Astrocyte (in vitro differentiated cells and primary cell): ENCODE data around the gene SLC7A9.

Experiments used
- EZH2 ChIP-seq: IDR thresholded peaks from 2 replicates; pipeline ENCODE4 v1.6.1; 2012; ENCODE audit warnings: mild to moderate bottlenecking, low read length, inconsistent platforms; ENCODE audit not compliant: insufficient read depth
- TF ChIP-seq, protein P1 (sequence below): IDR thresholded peaks from 2 replicates; pipeline ENCODE4 v1.5.1; 2011; ENCODE audit warnings: low read depth, mild to moderate bottlenecking, inconsistent platforms, low read length, moderate library complexity; ENCODE audit not compliant: insufficient read depth

DNA sequence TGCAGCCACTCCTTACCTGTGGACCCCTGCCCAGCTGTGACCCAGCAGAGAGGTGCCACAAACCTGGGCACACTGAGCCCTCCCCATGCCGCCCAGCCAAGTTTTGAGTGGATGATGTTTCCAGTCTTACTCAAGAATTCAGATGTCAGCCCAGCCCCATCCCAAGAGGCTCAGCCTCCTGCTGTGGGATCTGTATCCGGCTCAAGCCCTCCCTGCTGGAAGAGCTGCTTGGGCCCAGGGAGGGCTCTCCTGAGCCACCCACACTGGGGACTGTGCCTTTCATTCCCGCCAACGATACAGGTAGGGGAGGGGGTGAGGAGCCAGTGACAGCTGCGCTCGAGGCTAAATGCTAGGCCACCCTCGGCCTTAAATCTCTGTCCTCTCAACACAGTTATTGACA, 5.9 kb upstream of the SLC7A9 start:
- TF ChIP-seq, protein P1, sequence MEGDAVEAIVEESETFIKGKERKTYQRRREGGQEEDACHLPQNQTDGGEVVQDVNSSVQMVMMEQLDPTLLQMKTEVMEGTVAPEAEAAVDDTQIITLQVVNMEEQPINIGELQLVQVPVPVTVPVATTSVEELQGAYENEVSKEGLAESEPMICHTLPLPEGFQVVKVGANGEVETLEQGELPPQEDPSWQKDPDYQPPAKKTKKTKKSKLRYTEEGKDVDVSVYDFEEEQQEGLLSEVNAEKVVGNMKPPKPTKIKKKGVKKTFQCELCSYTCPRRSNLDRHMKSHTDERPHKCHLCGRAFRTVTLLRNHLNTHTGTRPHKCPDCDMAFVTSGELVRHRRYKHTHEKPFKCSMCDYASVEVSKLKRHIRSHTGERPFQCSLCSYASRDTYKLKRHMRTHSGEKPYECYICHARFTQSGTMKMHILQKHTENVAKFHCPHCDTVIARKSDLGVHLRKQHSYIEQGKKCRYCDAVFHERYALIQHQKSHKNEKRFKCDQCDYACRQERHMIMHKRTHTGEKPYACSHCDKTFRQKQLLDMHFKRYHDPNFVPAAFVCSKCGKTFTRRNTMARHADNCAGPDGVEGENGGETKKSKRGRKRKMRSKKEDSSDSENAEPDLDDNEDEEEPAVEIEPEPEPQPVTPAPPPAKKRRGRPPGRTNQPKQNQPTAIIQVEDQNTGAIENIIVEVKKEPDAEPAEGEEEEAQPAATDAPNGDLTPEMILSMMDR, result no peak
- no peak for TF ChIP-seq EZH2
